Caco-2 (cell line): Measurements from ENCODE around the gene GK. TPM values are rescaled to one million over a fixed set of nuclear protein-coding genes. Genes with fewer than 3 reads are reported as not detected.

Experiments used
- BruUV-seq: library from RNA; stranded (reverse); fragments of 400-500 nt; replicated peaks from 2 replicates; lab custom pipeline; 2021; lab: Mats Ljungman, UMichigan
- CTCF ChIA-PET: fragments of 300-600 bp; sonication (Branson Sonifier 250); formaldehyde crosslinking; loops from one replicate; lab custom pipeline; 2022; ENCODE audit warnings: antibody characterized with exemption; lab: Charles Lee
- POLR2A ChIA-PET: fragments of 300-600 bp; sonication (Branson Sonifier 250); formaldehyde crosslinking; loops from one replicate; lab custom pipeline; 2022; ENCODE audit warnings: antibody characterized with exemption; lab: Charles Lee
- DNase-seq, 2 experiments: peaks; one replicate each; pipeline versions ENCODE4 v3.0.0 to v3.0.0-alpha.2; 2020 to 2022
- H3K27me3 ChIP-seq: replicated peaks from 2 replicates; pipeline ENCODE4 v1.6.0; 2011; ENCODE audit warnings: low read length; ENCODE audit not compliant: control insufficient read depth, insufficient read depth
- H3K36me3 ChIP-seq: 2 replicates; pipeline ENCODE4 v1.5.1; 2011; ENCODE audit warnings: low read length; ENCODE audit not compliant: control insufficient read depth, insufficient read depth
- H3K4me1 ChIP-seq: fragments of 250-450 bp; sonication (Bioruptor Pico); 2 replicates; pipeline ENCODE4 v1.5.1; 2020; ENCODE audit warnings: mild to moderate bottlenecking
- H3K4me3 ChIP-seq: 2 replicates; pipeline ENCODE4 v1.5.1; 2011; ENCODE audit warnings: low read depth, mild to moderate bottlenecking, control low read depth, low read length
- H3K9me3 ChIP-seq: fragments of 250-450 bp; sonication (Bioruptor Pico); 2 replicates; pipeline ENCODE4 v1.5.1; 2020; ENCODE audit warnings: mild to moderate bottlenecking, moderate library complexity
- H3K27ac Mint-ChIP-seq: one replicate; pipeline ENCODE4 v1.8.0; 2022; ENCODE audit warnings: mixed read lengths; ENCODE audit not compliant: unreplicated experiment
- H3K27me3 Mint-ChIP-seq: one replicate; pipeline ENCODE4 v1.8.0; 2022; ENCODE audit warnings: mixed read lengths; ENCODE audit not compliant: insufficient read depth, unreplicated experiment
- H3K36me3 Mint-ChIP-seq: one replicate; pipeline ENCODE4 v1.8.0; 2022; ENCODE audit warnings: mild to moderate bottlenecking, mixed read lengths; ENCODE audit not compliant: insufficient read depth, unreplicated experiment
- H3K4me1 Mint-ChIP-seq: one replicate; pipeline ENCODE4 v1.8.0; 2022; ENCODE audit warnings: low read depth, mixed read lengths; ENCODE audit not compliant: unreplicated experiment
- H3K4me3 Mint-ChIP-seq: one replicate; pipeline ENCODE4 v1.8.0; 2022; ENCODE audit warnings: mild to moderate bottlenecking, moderate library complexity, mixed read lengths; ENCODE audit not compliant: unreplicated experiment
- H3K9me3 Mint-ChIP-seq: one replicate; pipeline ENCODE4 v1.8.0; 2022; ENCODE audit warnings: mixed read lengths; ENCODE audit not compliant: unreplicated experiment
- intact Hi-C: fragments of 100-400 bp; cut with micrococcal nuclease; formaldehyde crosslinking; loops from one replicate; pipeline ENCODE4 v1.10.0; 2022; ENCODE audit not compliant: unreplicated experiment
- total RNA-seq: library from RNA; stranded (reverse); gene quantifications from 2 replicates; pipeline ENCODE4 v1.2.3, GENCODE V29; 2022
- TF ChIP-seq, protein P1 (sequence below), 2 experiments: fragments of 200-600 bp in 1 of 2; IDR thresholded peaks; 1 replicate in 1 of 2; 2 replicates in 1 of 2; pipeline versions ENCODE4 v1.5.1 to v1.8.0; 2011 to 2022; ENCODE audit warnings: antibody characterized with exemption in 1 of 2, control low read depth in 1 of 2, inconsistent platforms in 1 of 2, low read depth in 1 of 2, low read length in 1 of 2, mild to moderate bottlenecking in 1 of 2, moderate library complexity in 1 of 2; ENCODE audit not compliant: insufficient read depth in 1 of 2, severe bottlenecking in 1 of 2, unreplicated experiment in 1 of 2

Gene GK
- total RNA-seq, 1 experiment from 2014 or later = 6.5 TPM

GRCh38 chrX:30689116-30689515 lies 35.9 kb downstream of the GK start:
- no peaks in the 10 kb centered on the region for H3K36me3 Mint-ChIP-seq
- TF ChIP-seq, protein P1, sequence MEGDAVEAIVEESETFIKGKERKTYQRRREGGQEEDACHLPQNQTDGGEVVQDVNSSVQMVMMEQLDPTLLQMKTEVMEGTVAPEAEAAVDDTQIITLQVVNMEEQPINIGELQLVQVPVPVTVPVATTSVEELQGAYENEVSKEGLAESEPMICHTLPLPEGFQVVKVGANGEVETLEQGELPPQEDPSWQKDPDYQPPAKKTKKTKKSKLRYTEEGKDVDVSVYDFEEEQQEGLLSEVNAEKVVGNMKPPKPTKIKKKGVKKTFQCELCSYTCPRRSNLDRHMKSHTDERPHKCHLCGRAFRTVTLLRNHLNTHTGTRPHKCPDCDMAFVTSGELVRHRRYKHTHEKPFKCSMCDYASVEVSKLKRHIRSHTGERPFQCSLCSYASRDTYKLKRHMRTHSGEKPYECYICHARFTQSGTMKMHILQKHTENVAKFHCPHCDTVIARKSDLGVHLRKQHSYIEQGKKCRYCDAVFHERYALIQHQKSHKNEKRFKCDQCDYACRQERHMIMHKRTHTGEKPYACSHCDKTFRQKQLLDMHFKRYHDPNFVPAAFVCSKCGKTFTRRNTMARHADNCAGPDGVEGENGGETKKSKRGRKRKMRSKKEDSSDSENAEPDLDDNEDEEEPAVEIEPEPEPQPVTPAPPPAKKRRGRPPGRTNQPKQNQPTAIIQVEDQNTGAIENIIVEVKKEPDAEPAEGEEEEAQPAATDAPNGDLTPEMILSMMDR (IDR thresholded peaks at IDR 0.05; ENCODE audit: insufficient read depth in 1 of 2, low read depth in 1 of 2, low read length in 1 of 2, severe bottlenecking in 1 of 2, unreplicated experiment in 1 of 2) = no peak
- no peak for DNase-seq
- H3K4me1 Mint-ChIP-seq = no peaks in the 10 kb centered on the region
- no peak overlapping the region for H3K4me3 Mint-ChIP-seq
- ChIA-PET POLR2A (no interaction called here), CTCF (no interaction called here)
- Histone ChIP-seq H3K27me3 (no peaks in the 10 kb centered on the region), H3K36me3 (no peaks in the 10 kb centered on the region), H3K9me3 (no peaks in the 10 kb centered on the region), H3K4me3 (no peak overlapping the region), H3K4me1 (no peaks in the 10 kb centered on the region)
- intact Hi-C loops = no loop called here
- H3K27ac Mint-ChIP-seq = no peak overlapping the region
- H3K9me3 Mint-ChIP-seq = no peaks in the 10 kb centered on the region
- BruUV-seq = no TSS peak
- no peaks in the 10 kb centered on the region for H3K27me3 Mint-ChIP-seq

- no peaks in the 10 kb centered on the region for H3K27me3 Mint-ChIP-seq
- BruUV-seq = no TSS peak
- ChIA-PET CTCF (no interaction called here), POLR2A (no interaction called here)
- Histone ChIP-seq H3K36me3 (no peaks in the 10 kb centered on the region), H3K4me1 (no peaks in the 10 kb centered on the region), H3K9me3 (no peaks in the 10 kb centered on the region), H3K4me3 (no peak overlapping the region), H3K27me3 (no peaks in the 10 kb centered on the region)
- TF ChIP-seq, protein P1 (IDR thresholded peaks at IDR 0.05; ENCODE audit: insufficient read depth in 1 of 2, low read depth in 1 of 2, low read length in 1 of 2, severe bottlenecking in 1 of 2, unreplicated experiment in 1 of 2) = no peak
- H3K27ac Mint-ChIP-seq = no peak overlapping the region
- H3K4me3 Mint-ChIP-seq = no peak overlapping the region
- DNase-seq = no peak
- no peaks in the 10 kb centered on the region for H3K4me1 Mint-ChIP-seq
- no peaks in the 10 kb centered on the region for H3K9me3 Mint-ChIP-seq
- H3K36me3 Mint-ChIP-seq = no peaks in the 10 kb centered on the region
- intact Hi-C loops = no loop called here
Observed at GRCh38 chrX:30690330-30690729, 37.1 kb downstream of the GK start.

DNA sequence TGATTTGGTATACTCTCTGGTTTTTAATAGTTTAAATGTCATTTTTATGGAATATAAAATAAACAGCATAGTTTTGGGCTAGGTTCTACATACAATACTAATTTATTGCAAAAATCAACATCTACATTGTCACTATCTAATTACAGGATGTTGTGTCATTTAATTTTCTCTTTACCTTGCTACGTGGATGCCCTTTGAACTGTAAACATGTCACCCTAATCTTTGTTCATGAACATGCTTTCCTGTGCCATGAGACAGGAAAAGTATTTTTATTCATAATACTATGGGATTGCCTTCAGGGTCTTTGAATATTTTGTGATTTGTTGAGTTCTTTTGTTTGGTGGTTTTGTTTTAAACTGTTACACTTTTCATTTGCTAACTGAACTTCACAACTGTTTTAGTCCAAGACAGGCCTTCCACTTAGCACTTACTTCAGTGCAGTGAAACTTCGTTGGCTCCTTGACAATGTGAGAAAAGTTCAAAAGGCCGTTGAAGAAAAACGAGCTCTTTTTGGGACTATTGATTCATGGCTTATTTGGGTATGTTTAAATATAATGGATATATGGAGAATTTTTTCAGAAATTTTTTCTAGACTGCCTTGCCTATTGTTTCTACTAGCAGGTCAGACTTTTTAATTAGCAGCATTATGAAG lies 40.9 kb downstream of the GK start:
- Mint-ChIP-seq H3K4me1 (no peaks in the 10 kb centered on the region), H3K4me3 (no peak overlapping the region), H3K9me3 (no peaks in the 10 kb centered on the region), H3K27ac (no peak overlapping the region), H3K27me3 (no peaks in the 10 kb centered on the region), H3K36me3 (no peaks in the 10 kb centered on the region)
- intact Hi-C loops = no loop called here
- TF ChIP-seq, protein P1 (IDR thresholded peaks at IDR 0.05; ENCODE audit: insufficient read depth in 1 of 2, low read depth in 1 of 2, low read length in 1 of 2, severe bottlenecking in 1 of 2, unreplicated experiment in 1 of 2) = no peak
- no peaks in the 10 kb centered on the region for H3K36me3 ChIP-seq
- no peaks in the 10 kb centered on the region for H3K4me1 ChIP-seq
- no peak for DNase-seq
- ChIA-PET POLR2A (no interaction called here), CTCF (no interaction called here)
- no peaks in the 10 kb centered on the region for H3K9me3 ChIP-seq
- no peaks in the 10 kb centered on the region for H3K27me3 ChIP-seq
- no TSS peak for BruUV-seq
- no peak overlapping the region for H3K4me3 ChIP-seq
